ENCODE data around the gene PRKRIP1. TPM values are rescaled to one million over a fixed set of nuclear protein-coding genes. Genes with fewer than 3 reads are reported as not detected.

Gene PRKRIP1
- total RNA-seq, 1 donor from 2014 or later, result 26.1 TPM

Other genes with a start within 250 kb of the PRKRIP1 start
- gene SH2B2, start 109.5 kb upstream of the PRKRIP1 start, total RNA-seq, result 6.3 and 15.0 TPM in 2 replicates
- gene SPDYE6, start 39.9 kb upstream of the PRKRIP1 start, total RNA-seq, result not detected in 2 replicates
- gene ORAI2, start 37.2 kb downstream of the PRKRIP1 start, total RNA-seq, result 43.2 and 138 TPM in 2 replicates
- 9.9 and 26.6 TPM in 2 replicates for gene ALKBH4, start 68.5 kb downstream of the PRKRIP1 start, total RNA-seq
- gene LRWD1, start 68.6 kb downstream of the PRKRIP1 start, total RNA-seq, result 26.2 and 29.5 TPM in 2 replicates
- 12.0 and 17.4 TPM in 2 replicates for gene POLR2J, start 82.6 kb downstream of the PRKRIP1 start, total RNA-seq
- 0.85 and 0.87 TPM in 2 replicates for gene RASA4B, start 121.4 kb downstream of the PRKRIP1 start, total RNA-seq
- 5.5 TPM in 1 of 2 replicates, not detected in the other for gene UPK3BL2, start 147.3 kb downstream of the PRKRIP1 start, total RNA-seq
- gene SPDYE2, start 154.9 kb downstream of the PRKRIP1 start, total RNA-seq, result 0.10 TPM in 1 of 2 replicates, not detected in the other
- gene POLR2J3, start 176.2 kb downstream of the PRKRIP1 start, total RNA-seq, result 3.8 and 32.7 TPM in 2 replicates
- 1.0 and 5.0 TPM in 2 replicates for gene RASA4, start 220.4 kb downstream of the PRKRIP1 start, total RNA-seq
- gene UPK3BL1, start 246.4 kb downstream of the PRKRIP1 start, total RNA-seq, result 3.6 and 7.7 TPM in 2 replicates

Data from renal cortical epithelial cell (primary cell).